Amniotic stem cell (primary cell): Measurements from ENCODE around the gene PHKB.
"Not testable (repeated sequence)": the region's sequence is repeated elsewhere in the genome, so short reads cannot be mapped to it uniquely, and the experiment has no call there.

Source experiments
- DNase-seq: peaks from one replicate; lab custom pipeline; 2025; lab: John Stamatoyannopoulos, UW

PHKB gene

DNA sequence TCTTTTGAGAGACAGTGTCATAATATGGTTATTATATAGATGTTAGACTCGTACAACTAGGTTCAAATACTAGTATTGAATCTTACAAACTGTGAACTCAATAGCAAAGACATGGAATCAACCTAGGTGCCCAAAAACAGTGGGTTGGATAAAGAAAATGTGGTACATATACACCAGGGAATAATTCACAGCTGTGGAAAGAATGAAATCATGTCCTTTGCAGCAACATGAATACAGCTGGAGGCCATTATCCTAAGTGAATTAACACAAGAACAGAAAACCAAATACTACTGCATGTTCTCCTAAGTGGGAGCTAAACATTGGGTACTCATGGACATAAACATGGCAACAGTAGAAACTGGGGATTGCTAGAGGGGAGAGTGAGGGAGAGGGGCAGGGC, 8.1 kb downstream of the PHKB start:
- DNase-seq = no peak

DNA sequence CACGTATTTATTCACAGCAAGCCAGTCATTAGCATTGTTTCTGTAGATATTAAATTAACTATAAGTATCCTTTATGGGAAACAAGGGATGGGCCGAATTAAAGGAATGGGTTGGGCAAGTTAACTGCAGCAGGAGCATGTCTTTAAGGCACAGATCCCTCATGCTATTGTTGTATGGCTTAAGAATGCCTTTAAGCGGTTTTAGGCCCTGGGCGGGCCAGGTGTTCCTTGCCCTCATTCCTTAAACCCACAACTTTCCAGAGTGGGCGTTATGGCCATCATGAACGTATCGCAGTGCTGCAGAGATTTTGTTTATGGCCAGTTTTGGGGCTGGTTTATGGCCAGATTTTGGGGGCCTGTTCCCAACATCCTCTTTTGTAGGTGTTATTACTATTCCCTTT, 9.1 kb downstream of the PHKB start:
- no peak for DNase-seq

DNA sequence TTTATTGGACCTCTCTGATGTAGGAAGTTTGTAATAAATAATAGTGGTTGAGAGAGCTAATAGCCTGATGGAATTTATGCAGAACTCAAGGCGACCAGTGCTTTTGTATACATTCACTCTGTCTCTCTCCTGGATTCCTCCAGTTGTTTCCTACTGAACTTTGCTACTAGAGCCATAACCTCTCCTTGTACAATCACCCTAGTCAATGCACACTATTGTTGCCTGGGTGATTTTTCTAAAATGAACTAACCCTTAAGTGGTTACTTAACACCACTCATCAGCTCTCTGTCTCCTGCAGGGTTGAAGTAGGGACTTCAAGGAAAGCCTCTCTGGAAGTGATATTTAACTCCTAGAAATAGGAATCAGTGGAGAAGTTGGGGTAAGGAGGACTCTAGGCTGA, 9.7 kb downstream of the PHKB start:
- no peak for DNase-seq

DNA sequence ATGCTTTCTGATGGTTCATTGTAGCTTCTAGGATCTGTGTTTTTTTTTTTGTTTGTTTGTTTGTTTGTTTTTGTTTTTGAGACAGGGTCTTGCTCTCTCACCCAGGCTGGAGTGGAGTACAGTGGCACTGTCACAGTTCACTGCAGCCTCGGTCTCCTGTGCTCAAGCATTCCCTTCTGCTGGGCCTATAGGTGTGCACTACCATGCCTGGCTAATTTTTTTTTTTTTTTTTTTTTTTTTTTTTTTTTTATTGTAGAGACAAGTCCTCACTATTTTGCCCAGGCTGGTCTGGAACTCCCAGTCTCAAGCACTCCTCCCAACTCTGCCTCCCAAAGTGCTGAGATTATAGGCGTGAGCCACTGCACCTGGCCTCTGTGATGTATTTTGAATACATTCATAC, 11.9 kb downstream of the PHKB start:
- DNase-seq = not testable (repeated sequence)

DNA sequence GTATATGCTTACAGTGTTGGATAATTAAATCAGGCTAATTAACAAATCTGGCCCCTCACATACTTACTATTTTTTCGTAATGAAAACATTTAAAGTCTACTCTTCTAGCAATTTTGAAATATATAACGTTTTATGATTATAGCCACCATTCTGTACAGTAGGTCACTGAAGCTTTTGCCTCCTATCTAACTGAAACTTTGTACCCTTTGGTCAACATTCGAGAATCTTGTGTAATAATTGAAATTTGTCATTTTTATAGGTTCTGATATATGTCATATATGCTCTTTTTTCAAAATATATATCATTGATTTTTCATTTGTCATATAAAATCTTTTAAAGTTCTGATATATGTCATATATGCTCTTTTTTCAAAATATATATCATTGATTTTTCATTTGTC, 12.7 kb downstream of the PHKB start:
- no peak for DNase-seq

DNA sequence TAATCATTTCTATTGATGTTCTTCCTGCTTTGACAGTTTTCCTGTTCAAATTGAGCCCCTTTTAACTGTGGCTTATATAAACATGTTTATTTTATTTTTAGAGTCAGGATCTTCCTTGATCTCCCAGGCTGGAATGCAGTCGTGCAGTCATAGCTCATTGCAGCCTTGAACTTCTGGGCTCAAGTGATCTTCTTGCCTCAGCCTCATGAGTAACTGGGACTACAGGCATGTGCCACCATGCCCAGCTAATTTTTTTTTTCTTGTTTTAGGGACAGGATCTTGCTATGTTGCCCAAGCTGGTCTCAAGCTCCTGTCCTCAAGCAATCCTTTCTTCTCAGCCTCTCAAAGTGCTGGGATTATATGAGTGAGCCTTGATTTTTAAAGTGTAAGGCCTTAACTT, 14.7 kb downstream of the PHKB start:
- DNase-seq = no peak

DNA sequence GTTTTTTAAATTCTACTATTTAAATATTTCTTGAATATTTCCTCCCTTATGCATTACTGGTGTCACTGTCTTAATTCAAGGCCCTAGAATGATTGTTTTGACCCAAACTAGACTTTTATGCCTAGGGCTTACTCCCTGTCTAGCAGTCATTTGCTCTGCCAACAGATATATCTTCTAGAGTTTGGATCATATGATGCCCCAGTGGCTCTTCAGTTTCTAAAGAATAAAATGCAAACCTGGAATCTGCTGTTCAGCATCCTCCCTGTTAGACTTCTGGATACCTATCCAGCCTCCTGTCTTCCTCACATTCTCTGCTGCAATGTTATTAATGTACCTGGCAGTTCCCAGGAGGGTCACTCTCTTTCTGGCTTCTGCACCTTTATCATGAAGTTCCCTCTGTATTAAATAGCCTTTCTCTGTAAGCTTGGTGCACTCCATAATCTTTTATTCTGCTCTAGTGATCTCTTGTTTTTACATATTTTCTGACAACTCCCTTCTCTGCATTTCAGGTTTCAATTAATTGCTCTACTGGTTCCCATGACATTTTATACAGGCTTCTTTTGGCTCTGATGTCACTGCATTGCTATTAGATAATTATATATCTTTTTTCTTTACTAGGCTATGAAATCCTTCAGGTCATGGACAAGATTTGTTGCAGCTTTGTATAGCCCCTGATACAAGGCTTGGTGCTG, 15.7 kb downstream of the PHKB start:
- no peak for DNase-seq

DNA sequence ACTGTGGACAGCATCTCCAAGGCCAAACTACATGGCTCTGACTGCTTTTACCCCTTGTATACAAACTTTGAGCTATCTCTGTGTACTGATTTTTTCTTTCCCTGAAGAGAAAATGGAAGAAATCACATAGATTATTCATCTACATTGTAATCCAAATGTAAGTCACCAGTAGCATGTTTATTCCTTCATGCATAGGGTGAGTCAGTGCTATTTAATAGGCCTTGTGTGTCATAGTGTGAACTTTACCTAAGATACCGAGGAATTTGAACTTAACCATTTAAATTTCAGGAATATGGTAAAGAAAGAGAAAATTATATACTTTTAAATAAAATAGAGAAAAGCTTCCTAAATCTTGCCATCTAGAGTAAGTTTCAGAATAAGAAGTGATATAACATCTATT, 16.5 kb downstream of the PHKB start:
- DNase-seq = no peak

DNA sequence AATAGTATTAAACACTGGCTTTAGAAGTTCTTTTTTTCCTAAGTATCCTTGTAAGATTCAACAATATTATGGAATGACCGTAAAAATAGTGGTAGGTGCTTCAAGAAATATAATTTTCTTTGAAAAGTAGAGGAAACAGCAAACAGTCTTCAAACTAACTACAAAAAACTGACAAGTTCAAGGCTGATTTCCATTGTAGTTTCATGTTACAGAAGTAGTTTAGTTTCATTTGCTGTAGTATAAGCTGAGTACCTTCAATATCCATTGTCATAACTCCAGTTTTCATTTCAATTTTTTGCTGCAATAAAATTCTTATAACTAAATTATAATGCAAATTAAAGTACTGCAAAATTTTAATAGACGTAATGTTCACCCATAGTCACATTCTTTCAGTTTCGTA, 19.3 kb downstream of the PHKB start:
- no peak for DNase-seq

DNA sequence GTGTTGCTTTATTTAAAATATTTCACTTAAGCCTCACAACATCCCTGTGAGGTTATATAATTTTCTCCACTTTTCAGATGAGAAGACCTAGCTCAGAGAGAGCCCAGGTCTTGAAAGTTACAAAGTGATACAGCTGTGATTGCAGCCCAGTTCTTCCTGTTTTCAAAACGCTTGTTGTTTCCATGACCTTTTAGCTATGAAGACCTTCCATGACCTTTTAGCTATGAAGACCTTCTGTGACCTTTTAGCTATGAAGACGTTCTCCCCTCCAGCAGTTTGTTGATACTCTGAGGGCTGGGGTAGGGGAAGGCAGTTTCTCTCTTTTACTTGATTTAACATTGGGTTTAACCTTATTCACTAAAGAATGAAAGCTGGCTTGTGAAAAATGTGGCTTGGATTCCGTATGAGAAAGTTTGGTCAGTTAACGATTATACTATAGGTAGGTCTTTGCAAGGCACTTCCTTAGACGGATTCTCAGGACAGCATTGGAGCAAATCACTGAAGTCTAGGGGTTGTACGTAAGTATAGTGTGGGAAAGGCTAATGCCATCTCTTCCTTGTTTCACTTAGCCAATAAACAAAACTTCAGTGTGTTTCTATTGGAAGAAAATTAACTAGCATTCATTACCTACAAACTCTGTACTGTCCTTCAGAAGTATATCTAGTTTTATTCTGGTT, 20.7 kb downstream of the PHKB start:
- DNase-seq = no peak

DNA sequence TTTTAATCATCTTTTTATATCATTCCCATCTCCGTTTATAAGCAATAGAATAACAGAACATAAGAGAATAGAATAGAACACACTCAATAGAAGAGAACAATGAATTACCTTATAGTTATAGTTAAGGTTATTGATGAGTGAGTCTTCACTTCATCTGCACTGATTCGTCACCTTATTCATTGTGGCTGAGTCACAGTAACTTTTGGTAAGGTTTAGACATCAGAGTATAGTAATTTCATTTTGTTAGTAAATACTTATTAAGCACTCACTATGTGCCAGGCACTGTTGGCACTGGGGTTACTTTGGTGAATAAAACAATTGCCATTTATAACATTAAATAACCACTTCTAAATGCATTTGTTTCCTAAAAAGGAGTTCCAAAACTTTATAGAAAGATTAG, 22.5 kb downstream of the PHKB start:
- DNase-seq = no peak

DNA sequence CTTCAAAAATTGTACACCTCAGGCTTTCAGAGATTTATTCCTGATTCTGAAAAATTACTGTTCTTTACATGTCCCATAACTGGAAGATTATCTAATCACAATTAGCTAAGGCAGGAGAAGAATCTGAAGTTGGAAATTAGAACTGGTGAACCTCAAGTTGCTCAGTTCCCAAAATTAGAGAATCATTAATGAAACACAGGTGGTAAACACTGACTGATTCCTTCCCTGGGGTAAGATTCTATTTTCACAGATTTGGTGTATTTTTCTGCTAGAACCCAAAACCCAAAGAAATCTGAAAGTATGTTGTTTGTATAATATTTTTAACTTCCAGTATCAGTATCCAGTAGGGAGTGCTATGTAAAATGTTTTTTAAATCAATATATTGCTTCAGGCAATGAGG, 25.7 kb downstream of the PHKB start:
- no peak for DNase-seq

DNA sequence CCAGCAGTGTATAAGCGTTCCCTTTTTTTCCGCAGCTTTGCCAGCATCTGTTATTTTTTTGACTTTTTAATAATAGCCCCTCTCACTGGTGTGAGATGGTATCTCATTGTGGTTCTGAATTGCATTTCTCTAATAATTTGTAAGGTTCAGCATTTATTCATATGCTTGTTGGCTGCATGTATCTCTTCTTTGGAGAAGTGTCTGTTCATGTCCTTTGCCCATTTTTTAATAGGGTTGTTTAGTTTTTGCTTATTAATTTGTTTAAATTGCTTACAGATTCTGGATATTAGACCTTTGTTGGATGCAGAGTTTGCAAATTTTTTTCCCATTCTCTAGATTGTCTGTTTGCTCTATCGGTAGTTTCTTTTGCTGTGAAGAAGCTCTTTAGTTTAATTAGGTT, 26.9 kb downstream of the PHKB start:
- no peak for DNase-seq

DNA sequence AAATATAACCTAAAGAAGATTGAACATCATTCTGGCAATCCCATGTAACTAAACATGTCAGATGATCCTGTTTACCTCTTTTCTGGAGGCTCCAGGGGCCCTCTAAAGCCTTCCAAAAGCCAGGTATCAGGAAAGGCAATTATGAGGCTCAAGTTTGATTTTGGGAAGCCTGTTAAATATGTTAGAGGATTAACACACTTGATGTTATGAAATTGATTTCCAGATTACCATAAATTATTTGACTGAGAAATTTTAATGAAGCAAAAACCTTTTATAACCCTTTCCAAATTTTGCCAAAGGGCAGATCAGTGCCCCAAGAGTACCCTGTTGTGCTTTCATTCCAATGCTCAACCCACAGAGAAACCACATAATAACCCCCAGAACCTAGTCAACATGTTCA, 29.3 kb downstream of the PHKB start:
- no peak for DNase-seq

DNA sequence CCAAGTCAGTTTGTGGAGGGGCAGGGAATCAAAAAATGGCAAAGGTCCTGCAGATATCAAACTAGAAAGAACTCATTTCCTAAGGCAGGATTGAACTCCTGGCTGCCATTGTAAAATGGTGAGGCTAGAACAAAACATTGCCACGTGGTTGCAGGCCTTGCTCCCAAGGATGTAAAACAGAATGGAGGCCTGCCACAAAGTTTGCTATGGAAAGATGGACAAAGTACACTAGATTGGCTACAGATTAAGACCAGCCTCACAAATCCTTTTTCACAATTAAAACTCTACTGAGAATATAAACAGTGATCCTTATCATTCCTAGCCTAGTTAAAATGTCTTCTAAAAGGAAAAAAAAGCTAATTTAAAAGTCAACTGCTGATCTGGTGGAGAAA, 30.9 kb downstream of the PHKB start:
- DNase-seq = no peak

DNA sequence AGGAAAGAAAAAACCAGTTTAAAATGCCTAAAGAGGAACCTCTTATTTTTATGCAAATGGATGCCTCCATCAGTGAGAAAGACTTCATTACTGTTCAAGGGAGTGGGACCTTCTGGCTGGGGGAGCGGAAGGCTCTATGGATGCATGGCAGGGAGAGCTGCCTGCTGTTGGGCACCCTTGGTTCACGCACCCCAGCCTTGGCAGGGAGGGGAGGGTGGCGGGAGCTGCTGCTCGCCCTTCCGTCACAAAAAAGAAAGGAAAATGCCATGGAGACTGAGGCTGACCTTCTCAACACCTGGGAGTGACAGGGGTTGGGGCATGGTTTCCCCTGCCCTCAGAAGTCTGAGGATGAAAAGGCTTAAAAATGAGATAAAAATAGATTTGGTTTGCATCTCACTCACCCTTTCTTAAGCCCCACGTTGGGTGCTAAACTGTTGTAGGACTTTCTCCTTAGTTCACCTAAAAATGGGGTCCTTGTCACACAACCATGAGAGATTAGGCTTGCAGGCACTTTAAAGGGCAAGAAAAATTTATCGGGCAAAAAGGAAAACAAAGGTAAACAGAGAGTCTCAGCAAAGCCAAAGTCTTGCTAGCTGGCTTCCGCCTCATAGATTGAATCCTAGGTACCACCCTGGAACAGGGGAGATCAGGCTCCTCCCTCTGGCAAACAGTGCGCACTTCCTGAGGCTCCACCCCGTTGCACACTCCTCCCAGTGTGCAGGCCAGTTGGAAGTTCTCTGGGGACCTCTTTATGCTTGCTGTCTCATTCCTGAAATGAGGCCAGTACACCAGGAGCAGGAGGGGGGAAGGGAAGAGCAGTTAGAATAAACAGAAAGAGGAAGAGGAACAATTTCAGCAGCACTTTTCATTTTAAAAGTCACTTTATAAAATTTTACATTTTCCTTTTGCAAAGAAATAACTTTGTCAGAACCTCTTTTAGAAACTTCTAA, 31.6 kb downstream of the PHKB start:
- no peak for DNase-seq

DNA sequence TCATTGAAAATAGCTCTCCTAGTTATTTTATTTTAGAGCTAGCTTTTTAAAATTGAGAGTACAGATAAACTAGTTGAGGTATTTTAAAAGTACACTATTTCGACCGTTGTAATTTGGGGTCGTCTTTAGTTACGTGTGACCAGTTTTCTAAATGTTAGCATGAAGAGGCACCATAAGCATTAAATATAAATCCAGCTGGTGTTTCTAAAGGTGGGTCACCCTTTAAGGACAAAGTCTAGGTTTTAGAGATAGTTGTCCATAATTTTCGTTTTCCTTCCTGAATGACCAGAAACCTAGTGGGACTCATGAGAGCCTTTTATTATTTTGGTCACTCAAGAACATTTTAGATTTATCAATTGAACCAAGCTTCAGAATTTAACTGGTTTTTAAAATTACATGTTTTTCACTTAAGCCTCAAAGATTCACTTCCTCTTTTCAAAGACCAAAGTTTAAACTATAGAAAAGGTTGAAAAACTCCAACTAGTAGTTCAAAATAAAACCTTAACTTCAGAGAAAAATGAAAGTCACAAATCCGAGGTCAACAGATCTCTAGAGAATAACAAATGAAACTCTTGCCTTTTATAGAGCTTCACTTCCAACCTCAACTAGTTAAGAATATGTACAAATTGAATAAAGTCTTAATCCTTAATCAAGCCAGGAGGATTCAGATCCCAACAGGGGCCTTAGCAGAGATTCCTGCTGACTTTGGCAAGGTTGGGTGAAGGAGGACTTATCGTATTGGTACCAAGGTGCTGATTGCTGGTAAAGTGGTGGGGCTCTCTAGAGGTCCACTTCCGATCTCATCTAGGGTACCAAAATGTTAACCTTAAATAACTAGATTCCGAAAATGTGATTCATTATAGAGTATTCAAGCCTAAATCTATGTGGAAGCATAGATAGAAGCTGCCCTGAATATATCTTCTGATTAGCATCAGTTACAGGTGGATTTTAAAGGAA, 32.5 kb downstream of the PHKB start:
- DNase-seq = no peak

DNA sequence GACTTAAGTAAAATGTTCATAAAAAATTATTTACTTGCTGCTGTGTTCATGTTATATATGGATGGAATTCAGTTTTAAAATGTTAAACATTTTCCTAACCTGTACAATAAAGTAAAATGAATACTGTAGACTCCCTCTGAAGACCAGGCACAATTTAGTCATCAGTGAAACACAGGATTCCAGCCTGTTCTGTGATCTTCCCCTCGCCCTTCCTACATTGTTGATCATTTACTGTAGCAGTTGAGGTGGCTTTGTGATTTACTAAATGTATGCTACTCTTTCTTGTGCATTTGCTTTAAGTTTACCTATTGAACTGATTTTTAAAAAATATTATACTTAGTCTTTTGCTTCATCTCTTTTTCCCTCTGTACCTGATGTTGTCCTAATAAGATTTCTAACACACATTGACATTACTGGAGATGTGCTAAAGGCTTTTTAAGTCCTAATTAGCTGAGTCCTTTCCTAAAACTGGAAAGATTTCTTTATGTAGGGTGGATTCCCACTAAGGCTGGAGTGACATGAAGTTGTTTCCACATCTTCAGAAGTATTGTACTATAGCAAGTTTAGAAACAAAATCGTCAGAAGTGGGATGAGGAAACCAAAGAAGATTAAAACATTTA, 38.1 kb downstream of the PHKB start:
- DNase-seq = no peak

DNA sequence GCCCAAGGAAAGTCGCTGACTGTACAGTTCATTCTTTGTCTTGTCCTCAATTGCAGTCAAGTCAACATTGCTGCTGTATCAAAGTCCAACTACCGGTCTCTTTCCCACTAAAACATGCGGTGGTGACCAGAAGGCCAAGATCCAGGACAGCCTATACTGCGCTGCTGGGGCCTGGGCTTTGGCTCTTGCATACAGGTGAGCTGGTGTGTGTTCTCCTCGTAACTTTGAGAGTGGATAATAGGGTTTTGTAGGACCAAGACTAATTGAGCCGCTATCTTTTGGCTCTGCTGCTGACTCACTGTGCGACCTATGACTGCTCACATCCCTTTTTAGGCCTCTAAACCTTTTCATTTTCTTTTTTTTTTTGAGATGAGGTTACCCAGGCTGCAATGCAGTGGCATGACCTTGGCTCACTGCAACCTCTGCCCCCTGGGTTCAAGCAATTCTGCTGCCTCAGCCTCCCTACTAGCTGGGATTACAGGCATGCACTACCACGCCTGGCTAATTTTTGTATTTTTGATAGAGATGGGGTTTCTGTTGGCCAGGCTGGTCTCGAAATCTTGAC, 38.7 kb downstream of the PHKB start:
- DNase-seq = no peak

DNA sequence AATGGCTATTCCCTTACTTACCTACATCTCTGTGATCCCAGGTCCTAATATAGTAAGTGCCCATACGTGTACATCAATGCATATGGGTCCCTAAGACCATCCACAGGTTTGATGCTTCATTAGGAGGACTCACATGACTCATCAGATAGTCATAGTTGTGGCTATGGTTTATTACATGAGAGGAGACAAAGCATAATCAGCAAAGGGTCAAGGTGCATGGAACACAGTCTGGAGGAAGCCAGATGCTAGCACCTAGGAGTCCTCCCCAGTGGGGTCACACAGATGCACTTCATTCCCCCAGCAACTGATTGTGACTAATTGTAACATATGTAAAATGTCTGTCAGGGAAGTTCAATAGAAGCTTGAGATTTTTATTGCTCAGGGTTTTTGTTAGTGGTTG, 42.8 kb downstream of the PHKB start:
- DNase-seq = no peak

DNA sequence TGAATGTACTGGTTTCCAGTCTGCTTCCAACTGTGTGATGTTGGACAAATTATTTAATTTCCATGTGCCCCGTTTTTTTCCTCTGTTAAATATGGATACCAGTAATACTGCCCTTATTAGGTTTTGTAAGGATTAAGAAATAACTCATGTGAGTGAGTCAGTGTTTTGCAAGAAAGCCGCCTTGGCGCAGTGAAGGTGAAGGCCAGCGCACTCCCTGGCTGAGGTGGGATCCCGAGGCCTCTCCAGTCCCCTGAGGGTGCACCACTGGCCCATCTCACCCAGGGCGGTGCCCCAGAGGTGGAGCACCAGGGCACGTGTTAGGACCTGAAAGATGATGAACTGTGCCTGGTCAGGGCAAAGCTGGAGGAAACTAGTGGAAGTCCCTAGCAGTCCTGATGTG, 43.5 kb downstream of the PHKB start:
- no peak for DNase-seq
